HepG2 (cell line): ENCODE data around the gene CTSW. TPM values are rescaled to one million over a fixed set of nuclear protein-coding genes. Genes with fewer than 3 reads are reported as not detected.

Experiments
- CBFB ChIP-seq: sonication (generic); formaldehyde crosslinking; IDR thresholded peaks from 2 replicates; pipeline ENCODE4 v1.4.0; 2020; ENCODE audit warnings: missing genetic modification reagents
- CBX5 ChIP-seq: sonication (generic); formaldehyde crosslinking; IDR thresholded peaks from 2 replicates; pipeline ENCODE4 v1.4.0; 2020; ENCODE audit warnings: missing genetic modification reagents, borderline replicate concordance
- CHD2 ChIP-seq: IDR thresholded peaks from 2 replicates; pipeline ENCODE4 v1.6.1; 2011; ENCODE audit warnings: low read depth, low read length, improper control_type of control experiment
- GLI4 ChIP-seq: sonication (generic); formaldehyde crosslinking; IDR thresholded peaks from 2 replicates; pipeline ENCODE4 v1.5.1; 2020; ENCODE audit warnings: missing genetic modification reagents, mild to moderate bottlenecking, moderate library complexity, borderline replicate concordance
- KLF16 ChIP-seq, 2 experiments: sonication (generic) in 1 of 2; formaldehyde crosslinking in 1 of 2; IDR thresholded peaks; 2 replicates each; pipeline versions ENCODE4 v1.6.1 to v1.8.0; 2016 to 2023; ENCODE audit warnings: missing genetic modification reagents in 2 of 2, missing compliant biosample characterization in 1 of 2
- MEF2D ChIP-seq: sonication (generic); formaldehyde crosslinking; IDR thresholded peaks from 2 replicates; pipeline ENCODE4 v1.5.1; 2020; ENCODE audit warnings: mild to moderate bottlenecking, missing genetic modification reagents
- MNT ChIP-seq: fragments of 450-650 bp; IDR thresholded peaks from 2 replicates; pipeline ENCODE4 v1.6.1; 2016
- MZF1 ChIP-seq: sonication (generic); formaldehyde crosslinking; IDR thresholded peaks from 2 replicates; pipeline ENCODE4 v1.8.1; 2023; ENCODE audit warnings: mild to moderate bottlenecking, missing genetic modification reagents, borderline replicate concordance
- NR1H2 ChIP-seq: sonication (generic); formaldehyde crosslinking; IDR thresholded peaks from 2 replicates; pipeline ENCODE4 v1.8.1; 2022; ENCODE audit warnings: low read depth, missing genetic modification reagents, borderline replicate concordance
- NR2C2 ChIP-seq: sonication (generic); formaldehyde crosslinking; IDR thresholded peaks from 2 replicates; pipeline ENCODE4 v1.4.0; 2020; ENCODE audit warnings: missing genetic modification reagents, mild to moderate bottlenecking, moderate library complexity, borderline replicate concordance
- PITX1 ChIP-seq: sonication (generic); formaldehyde crosslinking; IDR thresholded peaks from 2 replicates; pipeline ENCODE4 v1.5.1; 2020; ENCODE audit warnings: mild to moderate bottlenecking, missing genetic modification reagents
- SATB2 ChIP-seq: sonication (generic); formaldehyde crosslinking; IDR thresholded peaks from 2 replicates; pipeline ENCODE4 v1.5.0; 2020; ENCODE audit warnings: missing genetic modification reagents
- SETDB1 ChIP-seq: sonication (generic); formaldehyde crosslinking; IDR thresholded peaks from 2 replicates; pipeline ENCODE4 v1.5.1; 2020; ENCODE audit warnings: missing genetic modification reagents, mild to moderate bottlenecking, borderline replicate concordance
- SP5 ChIP-seq: IDR thresholded peaks from 2 replicates; pipeline ENCODE4 v1.6.1; 2016; ENCODE audit warnings: low read depth, borderline replicate concordance
- TBP ChIP-seq: sonication (generic); formaldehyde crosslinking; IDR thresholded peaks from 2 replicates; pipeline ENCODE4 v1.5.0; 2020; ENCODE audit warnings: missing genetic modification reagents
- TIGD3 ChIP-seq: sonication (generic); formaldehyde crosslinking; IDR thresholded peaks from 2 replicates; pipeline ENCODE4 v1.5.1; 2020; ENCODE audit warnings: mild to moderate bottlenecking, missing genetic modification reagents, borderline replicate concordance
- U2AF1 ChIP-seq: fragments of 200-400 bp; formaldehyde crosslinking; optimal IDR thresholded peaks from 2 replicates; pipeline ENCODE3; 2017; ENCODE audit warnings: mild to moderate bottlenecking, low read depth, low read length
- ZFAT ChIP-seq: sonication (generic); formaldehyde crosslinking; conservative IDR thresholded peaks from 2 replicates; pipeline ENCODE4 v1.8.1; 2023; ENCODE audit warnings: missing genetic modification reagents, inconsistent platforms
- ZNF326 ChIP-seq: sonication (generic); formaldehyde crosslinking; IDR thresholded peaks from 2 replicates; pipeline ENCODE4 v1.4.0; 2020; ENCODE audit warnings: missing genetic modification reagents, borderline replicate concordance
- ZNF33A ChIP-seq: sonication (generic); formaldehyde crosslinking; IDR thresholded peaks from 2 replicates; pipeline ENCODE4 v1.5.1; 2020; ENCODE audit warnings: missing genetic modification reagents, mild to moderate bottlenecking, moderate library complexity, borderline replicate concordance
- ZNF550 ChIP-seq: sonication (generic); formaldehyde crosslinking; IDR thresholded peaks from 2 replicates; pipeline ENCODE4 v1.4.0; 2020; ENCODE audit warnings: mild to moderate bottlenecking, missing genetic modification reagents, borderline replicate concordance
- ZSCAN29 ChIP-seq: sonication (generic); formaldehyde crosslinking; conservative IDR thresholded peaks from 2 replicates; pipeline ENCODE4 v1.4.0; 2020; ENCODE audit warnings: mild to moderate bottlenecking, missing genetic modification reagents
- ZXDC ChIP-seq: sonication (generic); formaldehyde crosslinking; IDR thresholded peaks from 2 replicates; pipeline ENCODE4 v1.5.0; 2020; ENCODE audit warnings: mild to moderate bottlenecking, missing genetic modification reagents
- ZZZ3 ChIP-seq: sonication (generic); formaldehyde crosslinking; IDR thresholded peaks from 2 replicates; pipeline ENCODE4 v1.4.0; 2020; ENCODE audit warnings: missing genetic modification reagents, mild to moderate bottlenecking, borderline replicate concordance
- polyA plus RNA-seq, 8 experiments: library from polyadenylated mRNA; depleted of rRNA in 3 of 8; stranded (reverse) in 7 of 8; unstranded in 1 of 8; fragments of >200 nt; fragmentation: Illumina TruSeq in 4 of 8; extraction: Trizol in 4 of 8; gene quantifications; 2 replicates each; pipeline versions ENCODE4 v1.2.1 to v1.2.3, GENCODE V29; 2011 to 2016; ENCODE audit warnings: low read depth in 4 of 8, missing spikeins in 1 of 8, mixed read lengths in 1 of 8; ENCODE audit not compliant: insufficient read depth in 1 of 8
- total RNA-seq, 5 experiments: library from RNA; depleted of rRNA; stranded (reverse); fragments of >200 nt; fragmentation: Illumina TruSeq; extraction: Trizol; gene quantifications; 2 replicates each; pipeline ENCODE4 v1.2.3, GENCODE V29; 2016; ENCODE audit warnings: low read depth in 1 of 5

Gene CTSW
- total and polyA plus RNA-seq, 2 of the 13 experiments (the other 11 are each of a cell fraction or from before 2014, with no cell fraction given), result 0.09 TPM; not detected in 1

- TF ChIP-seq GLI4 (CRISPR knock-in tag), result peak; percentile 77; the same call in 1 of the 2 replicates
- TF ChIP-seq SP5 (CRISPR knock-in tag), result no peak; the same call in 1 of the 2 replicates
- peak; percentile 64; the same call in 1 of the 2 replicates for TF ChIP-seq TIGD3
- TF ChIP-seq ZFAT (CRISPR knock-in tag), result no peak
- TF ChIP-seq ZNF33A (CRISPR knock-in tag), result peak; percentile 69; the same call in 1 of the 2 replicates
- TF ChIP-seq TBP (CRISPR knock-in tag), result no peak
- TF ChIP-seq ZZZ3 (CRISPR knock-in tag), result no peak
- TF ChIP-seq ZNF326 (CRISPR knock-in tag), result no peak
- TF ChIP-seq MZF1, result no peak; the same call in 1 of the 2 replicates
- no peak for TF ChIP-seq ZXDC (CRISPR knock-in tag)
- TF ChIP-seq CBX5, result no peak
- TF ChIP-seq CHD2, result 0 out of 2 replicates have a peak, but pooled peaks have one; percentile 16
- no peak for TF ChIP-seq PITX1 (CRISPR knock-in tag)
- peak; percentile 63 for TF ChIP-seq MNT
- TF ChIP-seq ZSCAN29 (CRISPR knock-in tag), result no peak
- TF ChIP-seq KLF16 (CRISPR knock-in tag; IDR thresholded peaks at IDR 0.05), result peak in 1 of 2 experiments; percentile 76; a peak in 1 of 4 replicates
- TF ChIP-seq CBFB (CRISPR knock-in tag), result 0 out of 2 replicates have a peak, but pooled peaks have one; percentile 28
- peak; percentile 70 for TF ChIP-seq MEF2D (CRISPR knock-in tag)
- TF ChIP-seq ZNF550 (CRISPR knock-in tag), result no peak
- no peak for TF ChIP-seq SATB2
- TF ChIP-seq SETDB1 (CRISPR knock-in tag), result no peak
- TF ChIP-seq NR1H2 (CRISPR knock-in tag), result no peak
- TF ChIP-seq U2AF1, result no peak
- TF ChIP-seq NR2C2, result no peak
Measured at GRCh38 chr11:65899356-65900124, 19.9 kb downstream of the CTSW start (continued).
